HCT116 (cell line): Measurements from ENCODE around the gene HOXD11. TPM values are rescaled to one million over a fixed set of nuclear protein-coding genes. Genes with fewer than 3 reads are reported as not detected.

Experiments
- ATAC-seq: fragments of 200-7000 bp; cut with Tn5 transposase; 2 replicates; pipeline ENCODE4 v1.9.1; 2020; ENCODE audit warnings: mild to moderate bottlenecking, moderate library complexity
- BruUV-seq: library from RNA; stranded (reverse); fragments of 400-500 nt; replicated peaks from 2 replicates; lab custom pipeline; 2021; lab: Mats Ljungman, UMichigan
- CTCF ChIA-PET: fragments of 300-600 bp; sonication (Branson Sonifier 250); formaldehyde crosslinking; loops from one replicate; lab custom pipeline; 2021; ENCODE audit warnings: antibody characterized with exemption; lab: Charles Lee
- POLR2A ChIA-PET: fragments of 300-600, 350-600 bp; sonication (Branson Sonifier 250); formaldehyde crosslinking; loops from one replicate; lab custom pipeline; 2021; ENCODE audit warnings: antibody characterized with exemption; lab: Charles Lee
- RAD21 ChIA-PET, 2 experiments: fragments of 300-600 bp; sonication (Branson Sonifier 250); formaldehyde crosslinking; loops; one replicate each; lab custom pipeline; 2023; ENCODE audit warnings: low total read pairs in 2 of 2; ENCODE audit not compliant: uncharacterized antibody in 2 of 2, unreplicated experiment in 2 of 2, low non-redundant PET in 1 of 2; lab: Charles Lee
- DNase-seq: peaks from one replicate; pipeline ENCODE4 v3.0.0-alpha.2; 2010; ENCODE audit warnings: low read depth, low spot score
- H2AFZ ChIP-seq: fragments of 200-600 bp; shearing (Covaris generic), sonication (generic); 2 replicates; pipeline ENCODE4 v1.6.1; 2017; ENCODE audit warnings: low read depth, mixed run types, mixed read lengths, antibody characterized with exemption, low read length; ENCODE audit not compliant: poor library complexity, severe bottlenecking
- H3K27ac ChIP-seq: 2 replicates; pipeline ENCODE4 v1.5.1; 2012; ENCODE audit warnings: low read depth, low read length
- H3K27me3 ChIP-seq: fragments of 200-600 bp; sonication (generic); 2 replicates; pipeline ENCODE4 v1.6.1; 2016; ENCODE audit warnings: mixed run types, low read length, mixed read lengths; ENCODE audit not compliant: insufficient read depth
- H3K36me3 ChIP-seq, 2 experiments: fragments of 200-500 bp in 1 of 2; fragments of 200-600 bp in 1 of 2; sonication (Bioruptor generic) in 1 of 2; sonication (generic) in 1 of 2; 2 replicates each; pipeline versions ENCODE4 v1.5.1 to v1.6.1; 2014 to 2016; ENCODE audit warnings: low read length in 2 of 2, inconsistent platforms in 1 of 2, mixed read lengths in 1 of 2, mixed run types in 1 of 2; ENCODE audit not compliant: insufficient read depth in 2 of 2, control insufficient read depth in 1 of 2
- H3K4me1 ChIP-seq, 2 experiments: fragments of 200-600 bp in 1 of 2; sonication (generic) in 1 of 2; 2 replicates each; pipeline versions ENCODE4 v1.5.1 to v1.6.1; 2012 to 2017; ENCODE audit warnings: low read length in 2 of 2, inconsistent platforms in 1 of 2, mild to moderate bottlenecking in 1 of 2, mixed read lengths in 1 of 2, mixed run types in 1 of 2, moderate library complexity in 1 of 2; ENCODE audit not compliant: insufficient read depth in 2 of 2, control insufficient read depth in 1 of 2
- H3K4me2 ChIP-seq: fragments of 200-600 bp; sonication (generic); 2 replicates; pipeline ENCODE4 v1.6.1; 2017; ENCODE audit warnings: mixed run types, low read length, mixed read lengths
- H3K4me3 ChIP-seq, 2 experiments: fragments of 200-600 bp in 1 of 2; sonication (generic) in 1 of 2; replicated peaks in 1 of 2; 2 replicates each; pipeline ENCODE4 v1.5.1; 2011 to 2016; ENCODE audit warnings: low read length in 2 of 2, control low read depth in 1 of 2, low read depth in 1 of 2, mild to moderate bottlenecking in 1 of 2, mixed read lengths in 1 of 2, mixed run types in 1 of 2
- H3K79me2 ChIP-seq: fragments of 200-600 bp; sonication (generic); 2 replicates; pipeline ENCODE4 v1.6.1; 2017; ENCODE audit warnings: mild to moderate bottlenecking, mixed run types, low read length, moderate library complexity, mixed read lengths; ENCODE audit not compliant: insufficient read depth
- H3K9ac ChIP-seq: fragments of 200-600 bp; sonication (generic); 2 replicates; pipeline ENCODE4 v1.6.1; 2016; ENCODE audit warnings: low read length, mixed read lengths
- H3K9me2 ChIP-seq: fragments of 200-600 bp; sonication (generic), shearing (Covaris generic); 2 replicates; pipeline ENCODE4 v1.6.1; 2017; ENCODE audit warnings: mixed run types, mild to moderate bottlenecking, moderate library complexity; ENCODE audit not compliant: insufficient read depth
- H3K9me3 ChIP-seq, 2 experiments: fragments of 200-500 bp in 1 of 2; fragments of 200-600 bp in 1 of 2; sonication (Bioruptor generic) in 1 of 2; sonication (generic) in 1 of 2; 2 replicates each; pipeline ENCODE4 v1.6.1; 2014 to 2017; ENCODE audit warnings: low read length in 2 of 2, mixed read lengths in 2 of 2, inconsistent platforms in 1 of 2, low read depth in 1 of 2, mild to moderate bottlenecking in 1 of 2, mixed run types in 1 of 2, moderate library complexity in 1 of 2; ENCODE audit not compliant: control insufficient read depth in 1 of 2, insufficient read depth in 1 of 2
- H4K20me1 ChIP-seq: fragments of 200-600 bp; sonication (generic), shearing (Covaris generic); 2 replicates; pipeline ENCODE4 v1.6.1; 2017; ENCODE audit warnings: mixed run types, mild to moderate bottlenecking, moderate library complexity; ENCODE audit not compliant: insufficient read depth
- FOSL1 ChIP-seq: IDR thresholded peaks from 2 replicates; pipeline ENCODE4 v1.6.1; 2012; ENCODE audit warnings: low read depth
- POLR2A ChIP-seq: IDR thresholded peaks from 2 replicates; pipeline ENCODE4 v1.7.0; 2011; ENCODE audit warnings: borderline replicate concordance; ENCODE audit not compliant: insufficient read depth, insufficient read length; ENCODE audit errors: extremely low read depth
- RAD21 ChIP-seq: IDR thresholded peaks from 2 replicates; pipeline ENCODE4 v1.6.1; 2012; ENCODE audit warnings: low read depth, mild to moderate bottlenecking
- ZFX ChIP-seq: fragments of 450-650 bp; IDR thresholded peaks from 2 replicates; pipeline ENCODE4 v1.6.1; 2017
- intact Hi-C: fragments of 100-400 bp; cut with micrococcal nuclease; formaldehyde crosslinking; loops from 2 replicates; pipeline ENCODE4 v1.10.0; 2022
- total RNA-seq: library from RNA; stranded (reverse); gene quantifications from one replicate; pipeline ENCODE4 v1.2.1, GENCODE V29; 2021; ENCODE audit not compliant: unreplicated experiment
- TF ChIP-seq, protein P1 (sequence below): IDR thresholded peaks from 2 replicates; pipeline ENCODE4 v1.6.1; 2011; ENCODE audit warnings: mild to moderate bottlenecking, low read length, moderate library complexity; ENCODE audit not compliant: insufficient replicate concordance; ENCODE audit errors: extremely low read depth

The HOXD11 gene
- total RNA-seq, 1 experiment from 2014 or later, result not detected

DNA sequence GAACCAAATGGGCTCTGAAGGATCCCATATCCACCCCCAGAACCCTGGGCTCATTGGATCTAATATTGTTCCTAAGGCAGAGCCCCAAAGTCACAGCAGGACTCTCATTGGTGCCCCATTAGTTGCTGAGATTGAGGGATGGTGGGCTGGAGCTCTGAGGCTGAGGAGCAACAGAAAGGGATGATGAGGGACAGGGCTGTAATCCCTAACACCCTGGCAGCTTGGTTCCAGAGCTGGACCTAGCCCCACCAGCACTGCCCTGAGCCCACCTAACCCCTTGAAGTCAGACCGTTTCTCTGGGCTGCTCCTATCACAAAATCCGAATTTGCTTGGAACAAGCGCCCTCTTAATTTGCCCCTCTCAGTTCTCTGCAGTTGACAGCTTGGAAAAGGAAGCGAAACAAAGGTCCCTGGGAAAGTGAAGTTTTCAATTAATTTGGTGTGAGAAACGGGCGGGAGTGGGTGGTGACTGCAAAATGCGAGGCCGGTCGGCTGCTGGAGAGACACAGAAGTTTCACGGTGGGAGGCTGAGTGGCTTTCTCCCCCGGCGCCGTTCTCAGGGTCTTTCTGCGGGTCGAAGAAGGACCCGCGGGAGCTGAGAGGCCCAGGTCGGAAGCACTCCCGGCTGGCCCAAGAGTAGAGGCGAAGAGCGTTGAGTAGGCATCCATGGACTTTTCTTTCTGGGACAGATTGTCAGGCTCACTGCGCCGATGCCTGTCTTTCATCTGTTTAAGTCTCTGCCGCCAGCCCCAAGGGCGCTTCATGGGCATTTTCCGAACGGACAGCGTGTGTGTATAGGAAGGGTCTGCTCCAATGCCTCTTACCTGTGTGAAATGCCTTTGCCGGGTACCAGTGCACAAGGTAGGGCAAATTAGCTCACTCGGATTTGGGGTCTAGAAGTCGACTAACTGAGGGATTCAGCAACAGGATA lies 15.5 kb upstream of the HOXD11 start:
- Histone ChIP-seq H3K9me2 (no peaks in the 10 kb centered on the region), H4K20me1 (no peaks in the 10 kb centered on the region), H3K27me3 (no peaks in the 10 kb centered on the region), H3K4me1 (peaks cover 0 to 2% of the 10 kb centered on the region in 2 experiments; a peak in 3 of 4 replicates), H3K4me3 (no peak overlapping the region), H3K4me2 (no peak overlapping the region), H3K9ac (no peak overlapping the region), H3K27ac (no peak overlapping the region), H2AFZ (no peak overlapping the region), H3K9me3 (no peaks in the 10 kb centered on the region), H3K36me3 (no peaks in the 10 kb centered on the region), H3K79me2 (no peaks in the 10 kb centered on the region)
- ChIA-PET POLR2A (no interaction called here), RAD21 (no interaction called here), CTCF (no interaction called here)
- no peak for DNase-seq
- no TSS peak for BruUV-seq
- no peak for ATAC-seq
- TF ChIP-seq, protein P1, sequence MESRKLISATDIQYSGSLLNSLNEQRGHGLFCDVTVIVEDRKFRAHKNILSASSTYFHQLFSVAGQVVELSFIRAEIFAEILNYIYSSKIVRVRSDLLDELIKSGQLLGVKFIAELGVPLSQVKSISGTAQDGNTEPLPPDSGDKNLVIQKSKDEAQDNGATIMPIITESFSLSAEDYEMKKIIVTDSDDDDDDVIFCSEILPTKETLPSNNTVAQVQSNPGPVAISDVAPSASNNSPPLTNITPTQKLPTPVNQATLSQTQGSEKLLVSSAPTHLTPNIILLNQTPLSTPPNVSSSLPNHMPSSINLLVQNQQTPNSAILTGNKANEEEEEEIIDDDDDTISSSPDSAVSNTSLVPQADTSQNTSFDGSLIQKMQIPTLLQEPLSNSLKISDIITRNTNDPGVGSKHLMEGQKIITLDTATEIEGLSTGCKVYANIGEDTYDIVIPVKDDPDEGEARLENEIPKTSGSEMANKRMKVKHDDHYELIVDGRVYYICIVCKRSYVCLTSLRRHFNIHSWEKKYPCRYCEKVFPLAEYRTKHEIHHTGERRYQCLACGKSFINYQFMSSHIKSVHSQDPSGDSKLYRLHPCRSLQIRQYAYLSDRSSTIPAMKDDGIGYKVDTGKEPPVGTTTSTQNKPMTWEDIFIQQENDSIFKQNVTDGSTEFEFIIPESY, result no peak
- TF ChIP-seq RAD21, result no peak
- TF ChIP-seq FOSL1, result no peak
- TF ChIP-seq POLR2A, result no peak
- no peak for TF ChIP-seq ZFX
- intact Hi-C loops, result no loop called here
